WTC11 (cell line): ENCODE measurements around the gene GPR151.

Experiments
- CTCF ChIP-seq: fragments of 200-600 bp; IDR thresholded peaks from 2 replicates; pipeline ENCODE4 v1.8.0; 2022; ENCODE audit warnings: antibody characterized with exemption
- ESRRA ChIP-seq: sonication (generic); formaldehyde crosslinking; IDR thresholded peaks from 2 replicates; pipeline ENCODE4 v1.8.1; 2022; ENCODE audit warnings: mild to moderate bottlenecking, missing genetic modification reagents, borderline replicate concordance
- NFYB ChIP-seq: sonication (generic); formaldehyde crosslinking; conservative IDR thresholded peaks from 2 replicates; pipeline ENCODE4 v1.8.0; 2022; ENCODE audit warnings: low read depth, missing genetic modification reagents
- TF ChIP-seq, protein P1 (sequence below): sonication (generic); formaldehyde crosslinking; IDR thresholded peaks from 2 replicates; pipeline ENCODE4 v1.8.0; 2022; ENCODE audit warnings: mild to moderate bottlenecking, missing genetic modification reagents

DNA sequence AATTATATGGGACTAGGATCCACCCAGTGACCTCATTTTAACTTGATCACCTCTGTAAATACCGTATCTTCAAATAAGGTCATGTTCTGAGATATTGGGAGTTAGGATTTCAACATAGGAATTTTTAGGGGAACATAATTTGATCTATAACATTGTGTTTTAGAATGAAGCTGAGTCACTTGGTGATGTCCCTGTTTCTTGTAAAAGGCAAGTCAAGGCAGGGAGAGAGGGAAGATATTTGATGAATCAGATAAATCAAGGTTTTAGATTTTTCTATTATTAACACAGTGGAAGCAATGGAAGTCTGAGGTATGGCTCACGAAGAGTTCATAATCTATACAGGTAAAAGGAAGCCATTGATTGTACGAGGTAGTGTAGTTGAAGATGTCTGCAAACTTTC is 11.8 kb upstream of the GPR151 start:
- TF ChIP-seq CTCF (no peak), NFYB (no peak), ESRRA (no peak)
- TF ChIP-seq, protein P1, sequence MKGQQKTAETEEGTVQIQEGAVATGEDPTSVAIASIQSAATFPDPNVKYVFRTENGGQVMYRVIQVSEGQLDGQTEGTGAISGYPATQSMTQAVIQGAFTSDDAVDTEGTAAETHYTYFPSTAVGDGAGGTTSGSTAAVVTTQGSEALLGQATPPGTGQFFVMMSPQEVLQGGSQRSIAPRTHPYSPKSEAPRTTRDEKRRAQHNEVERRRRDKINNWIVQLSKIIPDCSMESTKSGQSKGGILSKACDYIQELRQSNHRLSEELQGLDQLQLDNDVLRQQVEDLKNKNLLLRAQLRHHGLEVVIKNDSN (CRISPR knock-in tag) = no peak
